ENCODE data around the gene FZD8.

Gene FZD8

GRCh38 chr10:35633006-35633980 is 8.8 kb downstream of the FZD8 start:
- H3K36me3 ChIP-seq (ENCODE audit: insufficient read depth, low read length) = no peaks in the 10 kb centered on the region
- no peaks in the 10 kb centered on the region for H3K79me2 ChIP-seq (ENCODE audit: insufficient read depth, low read length)
- H2AFZ ChIP-seq (ENCODE audit: low read length) = no peak overlapping the region
- no peaks in the 10 kb centered on the region for H4K20me1 ChIP-seq (ENCODE audit: insufficient read depth, low read length)
- H3K9me3 ChIP-seq (ENCODE audit: low read length) = no peaks in the 10 kb centered on the region
- H3F3A ChIP-seq (ENCODE audit: insufficient read depth, low read length) = no peaks in the 10 kb centered on the region
- no peaks in the 10 kb centered on the region for H3K27me3 ChIP-seq (ENCODE audit: insufficient read depth, low read length)
- H3K4me1 ChIP-seq (ENCODE audit: insufficient read depth, low read length, severe bottlenecking) = no peaks in the 10 kb centered on the region
- H3K9me2 ChIP-seq (ENCODE audit: low read depth, low read length) = no peaks in the 10 kb centered on the region
- no peak for TF ChIP-seq CTCF (IDR thresholded peaks at IDR 0.05; ENCODE audit: low read length)
- no peak for TF ChIP-seq EZH2 (IDR thresholded peaks at IDR 0.05; ENCODE audit: borderline replicate concordance, low read length)
- H3K4me3 ChIP-seq (ENCODE audit: low read depth, low read length, poor library complexity, severe bottlenecking) = no peak overlapping the region
- H3K9ac ChIP-seq (ENCODE audit: low read length) = no peak overlapping the region
- H3K4me2 ChIP-seq (ENCODE audit: low read length) = no peak overlapping the region
- no peak overlapping the region for H3K27ac ChIP-seq (ENCODE audit: low read depth, low read length, poor library complexity, severe bottlenecking)

DNA sequence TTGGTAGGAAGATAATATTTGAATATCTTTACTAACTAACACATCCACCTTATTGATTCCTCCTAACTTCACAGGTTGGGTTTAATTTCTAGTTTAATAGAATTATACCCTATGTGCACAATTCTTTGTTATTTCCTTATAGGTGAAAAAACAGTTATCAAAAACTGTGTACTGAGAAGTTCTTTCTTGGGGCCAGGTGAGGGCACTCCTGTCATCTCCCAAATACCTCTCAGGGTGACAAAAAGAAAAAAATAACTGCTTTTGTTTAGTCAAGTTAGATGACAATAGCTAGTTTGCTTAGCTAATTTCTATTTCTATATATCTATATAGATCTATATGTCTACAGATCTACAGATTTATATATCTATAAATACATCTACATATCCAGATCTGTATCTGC is 10.1 kb downstream of the FZD8 start:
- Histone ChIP-seq H3K9me2 (ENCODE audit: low read depth, low read length) (no peaks in the 10 kb centered on the region), H3K4me1 (ENCODE audit: insufficient read depth, low read length, severe bottlenecking) (no peaks in the 10 kb centered on the region), H3K27me3 (ENCODE audit: insufficient read depth, low read length) (no peaks in the 10 kb centered on the region), H3K4me3 (ENCODE audit: low read depth, low read length, poor library complexity, severe bottlenecking) (no peak overlapping the region), H2AFZ (ENCODE audit: low read length) (no peak overlapping the region), H3K79me2 (ENCODE audit: insufficient read depth, low read length) (no peaks in the 10 kb centered on the region), H3K9ac (ENCODE audit: low read length) (no peak overlapping the region), H3K9me3 (ENCODE audit: low read length) (no peaks in the 10 kb centered on the region), H4K20me1 (ENCODE audit: insufficient read depth, low read length) (no peaks in the 10 kb centered on the region), H3K36me3 (ENCODE audit: insufficient read depth, low read length) (no peaks in the 10 kb centered on the region), H3K27ac (ENCODE audit: low read depth, low read length, poor library complexity, severe bottlenecking) (no peak overlapping the region), H3K4me2 (ENCODE audit: low read length) (no peak overlapping the region), H3F3A (ENCODE audit: insufficient read depth, low read length) (no peaks in the 10 kb centered on the region)
- TF ChIP-seq EZH2 (IDR thresholded peaks at IDR 0.05; ENCODE audit: borderline replicate concordance, low read length) (no peak), CTCF (IDR thresholded peaks at IDR 0.05; ENCODE audit: low read length) (peak; percentile 13; the same call in 1 of the 2 replicates)

DNA sequence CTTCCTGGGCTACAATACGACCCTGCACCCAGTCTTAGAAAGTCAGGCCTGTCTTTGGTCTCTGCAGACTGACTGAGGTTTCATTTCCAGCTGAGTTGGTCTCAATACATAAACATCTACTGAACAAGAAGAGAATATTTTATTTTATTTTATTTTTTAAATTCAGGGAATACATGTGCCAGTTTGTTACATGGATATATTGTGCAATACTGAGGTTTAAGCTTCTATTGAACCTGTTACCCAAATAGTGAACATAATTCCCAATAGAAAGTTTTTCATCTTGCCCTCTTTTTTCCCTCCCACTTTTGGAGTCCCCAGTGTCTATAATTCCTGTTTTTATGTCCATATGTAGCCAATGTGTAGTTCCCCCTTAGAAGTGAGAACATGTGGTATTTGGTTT is 10.7 kb downstream of the FZD8 start:
- Histone ChIP-seq H3K9me2 (ENCODE audit: low read depth, low read length) (no peaks in the 10 kb centered on the region), H3K9me3 (ENCODE audit: low read length) (no peaks in the 10 kb centered on the region), H3K27ac (ENCODE audit: low read depth, low read length, poor library complexity, severe bottlenecking) (no peak overlapping the region), H3K9ac (ENCODE audit: low read length) (no peak overlapping the region), H4K20me1 (ENCODE audit: insufficient read depth, low read length) (no peaks in the 10 kb centered on the region), H2AFZ (ENCODE audit: low read length) (no peak overlapping the region), H3F3A (ENCODE audit: insufficient read depth, low read length) (no peaks in the 10 kb centered on the region), H3K4me3 (ENCODE audit: low read depth, low read length, poor library complexity, severe bottlenecking) (no peak overlapping the region), H3K4me2 (ENCODE audit: low read length) (no peak overlapping the region), H3K36me3 (ENCODE audit: insufficient read depth, low read length) (no peaks in the 10 kb centered on the region), H3K4me1 (ENCODE audit: insufficient read depth, low read length, severe bottlenecking) (no peaks in the 10 kb centered on the region), H3K79me2 (ENCODE audit: insufficient read depth, low read length) (no peaks in the 10 kb centered on the region), H3K27me3 (ENCODE audit: insufficient read depth, low read length) (no peaks in the 10 kb centered on the region)
- TF ChIP-seq EZH2 (IDR thresholded peaks at IDR 0.05; ENCODE audit: borderline replicate concordance, low read length) = no peak
- no peak for TF ChIP-seq CTCF (IDR thresholded peaks at IDR 0.05; ENCODE audit: low read length)
